GM18499 (cell line): ENCODE results near the gene FOXO3.

Experiments used
- ATAC-seq: cut with Tn5 transposase; IDR thresholded peaks from one replicate; pipeline ENCODE4 v1.9.1; 2021; ENCODE audit warnings: moderate number of reproducible peaks; ENCODE audit not compliant: insufficient read depth, unreplicated experiment

FOXO3 gene

DNA sequence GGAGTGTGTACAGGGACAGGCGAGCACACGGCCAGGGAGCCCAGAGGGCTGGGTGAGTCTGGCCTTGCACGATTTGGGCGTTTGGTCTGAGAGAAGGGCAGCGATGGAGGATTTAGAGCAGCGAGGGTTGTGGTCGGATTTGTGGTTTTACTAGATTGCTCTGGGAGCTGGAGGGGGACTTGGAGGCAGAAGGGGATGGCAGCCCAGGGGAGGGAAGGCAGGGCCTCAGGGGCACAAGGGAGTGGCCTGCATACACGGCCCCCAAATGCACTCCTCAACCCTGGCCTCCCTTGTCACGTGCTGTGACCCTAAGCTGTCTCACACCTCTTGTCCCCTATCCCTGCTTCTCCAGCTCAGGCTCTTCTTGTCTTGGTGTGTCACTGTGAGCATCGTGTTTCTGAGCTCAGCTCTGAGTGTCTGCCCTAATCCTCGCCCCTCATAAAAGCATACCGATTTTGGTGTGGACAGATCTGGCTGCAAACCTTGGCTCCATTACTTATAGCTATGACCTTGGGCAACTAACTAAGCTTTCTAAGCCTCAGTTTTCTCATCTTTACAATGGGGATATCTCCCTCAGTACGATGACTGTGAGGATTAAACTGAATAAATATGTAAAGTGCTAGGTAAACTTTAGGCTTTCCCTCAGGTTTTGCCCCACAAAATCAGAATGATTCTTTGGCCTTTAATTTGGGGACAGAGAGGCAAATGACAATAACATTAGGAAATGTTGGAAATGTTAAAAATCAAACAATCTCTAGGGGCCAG is 167.4 kb downstream of the FOXO3 start:
- no peak for ATAC-seq

DNA sequence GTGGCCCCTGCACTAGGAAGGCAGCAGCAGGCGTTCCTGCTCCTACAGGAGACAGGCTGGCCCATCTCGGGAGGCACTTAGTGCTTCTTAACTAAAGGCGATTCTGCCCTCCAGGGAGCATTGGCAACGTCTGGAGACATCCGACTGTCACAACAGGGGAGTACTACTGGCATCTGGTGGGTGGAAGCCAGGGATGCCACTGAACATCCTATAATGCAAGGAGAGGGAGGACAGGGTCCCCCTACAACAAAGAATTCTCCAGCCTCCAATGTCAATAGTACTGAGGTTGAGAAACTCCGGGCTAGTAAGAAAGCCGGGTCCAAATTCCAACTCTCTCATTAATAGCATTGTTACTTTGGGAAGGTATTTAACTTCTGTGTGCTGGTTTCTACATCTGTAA is 168.1 kb downstream of the FOXO3 start:
- ATAC-seq, result no peak

DNA sequence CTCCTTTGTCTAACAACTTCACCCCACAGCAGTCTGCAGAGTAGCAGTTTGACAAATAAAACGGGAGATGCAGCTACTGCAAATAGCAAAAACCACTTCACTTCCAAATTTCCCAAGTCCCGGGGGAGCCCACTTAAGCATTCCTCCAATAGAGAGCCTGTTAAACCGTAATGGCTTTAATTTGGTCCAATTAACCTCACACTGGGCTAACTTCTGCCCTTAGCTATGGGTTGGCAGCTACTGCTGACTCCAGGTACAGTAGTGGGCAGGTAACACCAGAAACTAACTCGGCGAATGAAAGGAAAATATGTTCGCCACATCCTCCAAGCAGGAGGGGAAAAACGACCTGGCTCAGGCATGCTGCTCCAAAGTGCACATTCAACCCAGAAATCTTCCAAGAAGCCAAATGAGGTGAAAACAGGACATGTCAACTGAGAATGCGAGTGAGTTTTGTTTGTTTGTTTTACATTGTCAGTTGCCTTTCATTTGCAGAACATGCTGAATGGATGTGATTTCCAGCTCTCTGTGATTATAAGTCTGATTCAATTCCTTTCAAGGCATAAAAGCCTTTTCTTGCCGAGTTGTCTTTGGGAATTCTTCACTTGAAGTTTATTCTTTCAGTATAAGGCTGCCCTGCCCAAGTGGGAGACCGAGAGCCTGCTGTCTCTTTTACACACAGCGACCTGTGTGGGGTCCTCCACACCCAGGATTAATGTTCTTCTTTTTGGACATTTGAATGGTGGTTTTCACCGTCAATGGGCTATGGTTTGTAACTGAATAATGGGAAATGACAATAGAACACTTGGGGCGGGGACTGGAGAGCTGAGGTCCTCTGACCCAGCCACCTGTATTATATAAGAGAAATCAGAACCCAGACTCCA is 170.2 kb downstream of the FOXO3 start:
- ATAC-seq, result no peak

DNA sequence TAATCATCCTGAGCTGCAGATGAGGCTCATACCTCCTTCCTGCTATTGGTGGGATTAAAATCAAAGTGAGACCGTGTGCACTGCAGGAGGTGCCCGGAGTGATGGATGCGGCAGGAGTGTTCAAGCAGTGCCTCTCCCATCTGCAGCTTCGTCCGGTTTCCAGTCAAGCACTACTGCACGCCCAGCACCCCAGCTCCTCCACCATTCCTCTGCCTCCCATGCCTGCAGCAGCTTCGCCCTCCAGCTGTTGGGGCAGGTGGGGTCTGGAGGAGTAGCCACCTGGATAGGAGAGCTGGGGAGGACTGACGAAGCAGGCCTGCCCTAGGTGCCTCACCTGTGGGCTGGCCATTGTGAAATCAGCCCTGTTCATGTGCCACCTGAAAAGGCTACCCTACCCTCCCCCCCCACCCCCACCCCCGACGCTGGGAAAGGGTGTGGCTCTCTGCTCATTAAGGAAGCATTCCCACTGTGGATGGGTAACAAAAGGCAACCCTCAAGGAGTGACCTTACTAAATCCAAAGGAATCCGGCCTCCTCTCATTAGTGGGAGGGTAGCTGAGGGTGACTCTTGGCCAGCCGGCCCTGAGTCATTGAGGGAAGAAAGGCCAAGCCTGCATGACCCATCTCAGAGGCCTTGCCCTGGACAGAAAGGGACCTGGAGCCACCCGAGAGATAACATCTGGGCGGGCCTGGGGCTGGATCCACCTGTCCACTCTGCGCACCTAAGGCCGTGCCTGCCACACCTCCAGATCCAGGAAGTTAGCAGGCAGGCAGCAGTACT is 171.6 kb downstream of the FOXO3 start:
- no peak for ATAC-seq

DNA sequence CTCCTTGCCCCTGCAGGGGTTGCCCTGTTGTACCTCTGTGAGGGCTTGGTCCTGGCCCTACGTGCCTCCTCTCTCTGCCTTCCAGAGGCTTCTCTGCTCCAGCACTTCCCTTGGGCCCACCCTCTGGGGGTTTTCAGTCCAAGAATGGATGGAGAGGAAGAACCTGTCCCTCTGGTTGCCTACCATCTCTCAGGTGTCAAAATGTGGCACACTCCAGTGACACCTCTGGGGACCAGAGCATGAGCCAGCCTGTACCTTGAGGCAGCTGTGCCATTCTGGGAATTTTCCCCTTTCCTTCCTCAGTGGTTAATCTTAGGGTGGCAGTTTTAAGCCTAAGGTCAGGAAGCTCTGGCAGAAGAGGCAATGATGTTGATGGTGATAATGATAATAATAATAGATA is 172.3 kb downstream of the FOXO3 start:
- ATAC-seq, result no peak

DNA sequence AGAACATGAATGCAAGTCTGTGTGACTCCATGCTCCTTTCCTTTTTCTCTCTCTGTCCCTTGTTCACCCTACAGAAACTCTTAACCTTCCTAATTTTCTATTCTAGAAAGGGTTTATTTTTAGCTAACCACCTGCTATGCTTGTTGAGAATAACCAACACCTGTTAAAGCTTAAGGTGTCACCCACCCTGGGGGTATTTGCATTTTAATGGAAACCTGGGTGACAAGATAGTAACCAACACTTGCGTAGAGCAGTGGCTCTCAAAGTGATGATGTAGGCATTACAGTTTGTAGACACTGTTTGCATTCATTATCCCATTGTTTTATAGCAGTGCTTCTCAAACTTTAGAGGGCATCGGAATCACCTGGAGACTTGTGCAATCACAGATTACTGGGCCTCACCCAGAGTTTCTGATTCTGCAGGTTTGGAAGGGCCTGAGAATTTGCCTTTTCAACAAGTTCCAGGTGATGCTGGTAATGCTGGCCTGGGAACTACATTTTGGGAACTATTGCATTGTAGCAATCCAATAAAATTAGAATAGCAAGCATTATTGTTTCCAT is 173.1 kb downstream of the FOXO3 start:
- ATAC-seq, result no peak
